ENCODE data around the gene DENND1B.

DNA sequence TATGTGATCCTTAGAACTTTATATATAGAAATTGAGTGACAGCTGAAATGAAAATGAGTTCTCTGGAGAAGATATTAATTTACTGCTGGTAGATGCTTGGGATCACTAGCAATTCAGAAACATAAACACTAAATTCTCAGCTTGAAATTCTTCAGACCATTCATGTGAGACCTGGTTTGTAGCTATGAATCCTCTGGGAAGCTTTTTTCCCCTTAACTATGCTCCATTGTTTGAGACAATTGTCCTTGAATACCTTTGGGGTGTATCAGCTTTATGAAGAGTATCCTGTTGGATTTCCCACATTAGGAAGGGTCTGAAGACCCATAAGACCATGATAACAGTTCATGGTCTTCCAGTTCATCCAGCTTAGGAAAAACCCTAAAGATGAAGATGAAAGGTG is 4.6 kb upstream of the DENND1B start:
- TF ChIP-seq POLR2A (IDR thresholded peaks at IDR 0.05) = no peak
- TF ChIP-seq, protein P1, sequence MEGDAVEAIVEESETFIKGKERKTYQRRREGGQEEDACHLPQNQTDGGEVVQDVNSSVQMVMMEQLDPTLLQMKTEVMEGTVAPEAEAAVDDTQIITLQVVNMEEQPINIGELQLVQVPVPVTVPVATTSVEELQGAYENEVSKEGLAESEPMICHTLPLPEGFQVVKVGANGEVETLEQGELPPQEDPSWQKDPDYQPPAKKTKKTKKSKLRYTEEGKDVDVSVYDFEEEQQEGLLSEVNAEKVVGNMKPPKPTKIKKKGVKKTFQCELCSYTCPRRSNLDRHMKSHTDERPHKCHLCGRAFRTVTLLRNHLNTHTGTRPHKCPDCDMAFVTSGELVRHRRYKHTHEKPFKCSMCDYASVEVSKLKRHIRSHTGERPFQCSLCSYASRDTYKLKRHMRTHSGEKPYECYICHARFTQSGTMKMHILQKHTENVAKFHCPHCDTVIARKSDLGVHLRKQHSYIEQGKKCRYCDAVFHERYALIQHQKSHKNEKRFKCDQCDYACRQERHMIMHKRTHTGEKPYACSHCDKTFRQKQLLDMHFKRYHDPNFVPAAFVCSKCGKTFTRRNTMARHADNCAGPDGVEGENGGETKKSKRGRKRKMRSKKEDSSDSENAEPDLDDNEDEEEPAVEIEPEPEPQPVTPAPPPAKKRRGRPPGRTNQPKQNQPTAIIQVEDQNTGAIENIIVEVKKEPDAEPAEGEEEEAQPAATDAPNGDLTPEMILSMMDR (IDR thresholded peaks at IDR 0.05) = no peak

Measured in breast epithelium (tissue), 3 donors.